GM19455 (cell line): ENCODE results near the gene ACR.

ENCODE experiments used
- ATAC-seq: cut with Tn5 transposase; IDR thresholded peaks from one replicate; pipeline ENCODE4 v1.9.1; 2021; ENCODE audit not compliant: unreplicated experiment

The ACR gene

GRCh38 chr22:50716290-50717024, 21.5 kb upstream of the ACR start:
- ATAC-seq: no peak

GRCh38 chr22:50717709-50718351, 20.2 kb upstream of the ACR start:
- ATAC-seq: no peak

GRCh38 chr22:50718352-50718709, 19.7 kb upstream of the ACR start:
- ATAC-seq: no peak

GRCh38 chr22:50719814-50720300, 18.1 kb upstream of the ACR start:
- no peak for ATAC-seq

GRCh38 chr22:50720301-50721256, 17.4 kb upstream of the ACR start:
- no peak for ATAC-seq

- ATAC-seq: no peak
These were observed 16.7 kb upstream of the ACR start for GRCh38 chr22:50721257-50721844.

GRCh38 chr22:50722048-50722701, 15.8 kb upstream of the ACR start:
- no peak for ATAC-seq

GRCh38 chr22:50722716-50723428, 15.1 kb upstream of the ACR start:
- no peak for ATAC-seq

- ATAC-seq: no peak
These were observed 14.0 kb upstream of the ACR start for GRCh38 chr22:50723991-50724390.

GRCh38 chr22:50724616-50725015, 13.4 kb upstream of the ACR start:
- no peak for ATAC-seq

GRCh38 chr22:50725597-50725996, 12.4 kb upstream of the ACR start:
- no peak for ATAC-seq

- ATAC-seq: no peak
These were observed 11.2 kb upstream of the ACR start for GRCh38 chr22:50726643-50727340.

- ATAC-seq: no peak
These were observed 10.1 kb upstream of the ACR start for GRCh38 chr22:50727678-50728522.

- no peak for ATAC-seq
These were observed 9.5 kb upstream of the ACR start for GRCh38 chr22:50728523-50728931.

GRCh38 chr22:50729391-50730012, 8.5 kb upstream of the ACR start:
- no peak for ATAC-seq

- no peak for ATAC-seq
These were observed 7.8 kb upstream of the ACR start for GRCh38 chr22:50730013-50730891.
